LNCAP (cell line): Measurements from ENCODE around the gene EIF4E2.

Source experiments
- CTCF ChIP-seq: fragments of 450-650 bp; IDR thresholded peaks from 2 replicates; pipeline ENCODE4 v1.5.1; 2017; ENCODE audit warnings: mild to moderate bottlenecking

Gene EIF4E2

GRCh38 chr2:232537499-232537898 lies 13.0 kb upstream of the EIF4E2 start:
- TF ChIP-seq CTCF: no peak

- TF ChIP-seq CTCF: no peak
Observed at GRCh38 chr2:232538671-232539070, 11.8 kb upstream of the EIF4E2 start.

- no peak for TF ChIP-seq CTCF
Observed at GRCh38 chr2:232539298-232540231, 10.9 kb upstream of the EIF4E2 start, which contains the start of gene CHRNG. TSS of gene CHRNG (plus strand) at chr2:232539692. CDS start at chr2:232539748, 56 bp downstream.

GRCh38 chr2:232540441-232541041 lies 9.9 kb upstream of the EIF4E2 start:
- no peak for TF ChIP-seq CTCF

GRCh38 chr2:232541195-232541960 lies 9.1 kb upstream of the EIF4E2 start:
- no peak for TF ChIP-seq CTCF

GRCh38 chr2:232541961-232542714 lies 8.4 kb upstream of the EIF4E2 start:
- TF ChIP-seq CTCF: no peak
